IgD-negative memory B cell (primary cell): ENCODE results near the gene UBE2D2. TPM values are rescaled to one million over a fixed set of nuclear protein-coding genes. Genes with fewer than 3 reads are reported as not detected.
"Not testable (repeated sequence)": the region's sequence is repeated elsewhere in the genome, so short reads cannot be mapped to it uniquely, and the experiment has no call there.

ENCODE experiments used
- H3K27ac Mint-ChIP-seq, 3 donors: one replicate each; pipeline ENCODE4 v1.8.0; 2020 to 2022; ENCODE audit warnings: mild to moderate bottlenecking in 3 of 3, mixed read lengths in 3 of 3, moderate library complexity in 1 of 3
- H3K27me3 Mint-ChIP-seq: one replicate; pipeline ENCODE4 v1.8.0; 2021; ENCODE audit warnings: mixed read lengths
- H3K36me3 Mint-ChIP-seq: one replicate; pipeline ENCODE4 v1.8.0; 2020; ENCODE audit warnings: mild to moderate bottlenecking, mixed read lengths
- H3K4me1 Mint-ChIP-seq, 3 donors: one replicate each; pipeline ENCODE4 v1.8.0; 2020 to 2022; ENCODE audit warnings: mixed read lengths in 3 of 3, mild to moderate bottlenecking in 1 of 3
- H3K4me3 Mint-ChIP-seq, 4 donors: one replicate each; pipeline ENCODE4 v1.8.0; 2020 to 2022; ENCODE audit warnings: mild to moderate bottlenecking in 4 of 4, mixed read lengths in 4 of 4, moderate library complexity in 3 of 4
- H3K9me3 Mint-ChIP-seq, 3 donors: one replicate each; pipeline ENCODE4 v1.8.0; 2020 to 2021; ENCODE audit warnings: mixed read lengths in 3 of 3, mild to moderate bottlenecking in 1 of 3
- polyA plus RNA-seq: library from polyadenylated mRNA; unstranded; fragments of 300-500 nt; fragmentation: Illumina TruSeq; gene quantifications from one replicate; pipeline ENCODE4 v1.2.3, GENCODE V29; 2021

The UBE2D2 gene
- polyA plus RNA-seq, 1 donor from 2014 or later, result 313 TPM

- Mint-ChIP-seq H3K9me3 (no peaks in the 10 kb centered on the region), H3K4me1 (peaks cover 25 to 31% (median 27%) of the 10 kb centered on the region in 3 donors), H3K27ac (peak overlapping the region; percentile 95 to 97 (median 96)), H3K27me3 (no peaks in the 10 kb centered on the region), H3K4me3 (peak overlapping the region; percentile 88 to 100 (median 96)), H3K36me3 (no peaks in the 10 kb centered on the region)
Observed at GRCh38 chr5:139562847-139563246, 1.7 kb downstream of the UBE2D2 start.

DNA sequence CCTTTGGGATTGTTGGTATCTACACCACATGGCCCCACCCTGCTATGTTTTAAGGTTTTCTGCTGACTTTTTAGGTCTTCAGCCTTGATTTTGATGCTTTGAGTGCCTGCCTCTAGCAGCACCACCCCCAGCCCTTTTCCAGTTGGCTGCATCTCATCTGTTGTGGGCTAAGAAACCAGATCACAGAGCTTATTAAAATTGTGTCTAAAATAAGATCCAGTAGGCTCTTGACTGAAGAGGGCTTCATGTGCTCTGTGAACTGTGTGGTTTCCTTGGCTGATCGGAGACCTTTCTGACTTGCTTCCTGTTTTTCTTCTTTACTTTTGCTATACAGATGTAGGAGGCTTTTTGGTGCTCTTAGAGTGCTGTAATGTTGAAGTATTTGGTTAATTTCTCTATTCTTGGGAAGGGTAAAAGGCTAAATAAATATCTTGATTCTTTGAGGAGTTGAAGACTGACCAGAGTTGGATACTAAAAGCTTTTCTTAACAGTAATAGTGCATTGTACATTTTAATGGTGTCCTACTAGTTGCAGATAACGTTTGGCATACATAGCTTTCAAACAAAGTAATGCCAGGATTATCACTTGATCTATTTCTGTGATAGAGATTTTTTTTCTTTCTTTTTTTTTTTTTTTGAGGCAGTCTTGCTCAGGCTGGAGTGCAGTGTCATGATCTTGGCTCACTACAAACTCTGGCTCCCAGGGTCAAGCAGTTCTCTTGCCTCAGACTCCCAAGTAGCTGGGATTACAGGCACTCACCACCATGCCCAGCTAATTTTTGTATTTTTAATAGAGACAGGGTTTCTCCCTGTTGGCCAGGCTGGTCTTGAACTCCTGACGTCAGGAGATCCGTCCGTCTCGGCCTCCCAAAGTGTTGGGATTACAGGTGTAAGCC is 4.5 kb downstream of the UBE2D2 start:
- no peaks in the 10 kb centered on the region for H3K9me3 Mint-ChIP-seq
- no peaks in the 10 kb centered on the region for H3K36me3 Mint-ChIP-seq
- peak overlapping the region; percentile 21 to 95 (median 83) for H3K27ac Mint-ChIP-seq
- H3K27me3 Mint-ChIP-seq, result no peaks in the 10 kb centered on the region
- peak overlapping the region; percentile 80 to 100 (median 88) for H3K4me3 Mint-ChIP-seq
- peaks cover 30 to 44% (median 36%) of the 10 kb centered on the region in 3 donors for H3K4me1 Mint-ChIP-seq

DNA sequence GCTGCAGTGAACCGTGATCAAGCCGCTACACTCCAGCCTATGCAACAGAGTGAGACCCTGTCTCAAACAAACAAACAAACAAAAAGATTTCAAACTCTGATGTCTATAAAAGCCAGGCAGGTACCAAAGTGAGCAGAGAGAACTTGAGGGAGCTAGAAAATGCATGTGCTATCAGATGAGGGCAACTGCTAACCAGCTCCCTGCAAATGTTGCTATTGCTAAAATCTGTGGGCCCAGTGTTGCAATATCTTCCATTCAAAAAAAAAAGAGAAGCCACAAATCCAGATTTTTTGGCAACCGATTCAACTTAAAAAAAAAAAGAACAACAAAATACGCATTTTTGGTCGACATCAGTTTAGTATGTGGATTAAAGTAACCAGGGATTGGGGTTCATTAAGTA is 5.5 kb downstream of the UBE2D2 start:
- peak overlapping the region; percentile 13 to 95 (median 21) for H3K27ac Mint-ChIP-seq
- no peaks in the 10 kb centered on the region for H3K36me3 Mint-ChIP-seq
- no peaks in the 10 kb centered on the region for H3K9me3 Mint-ChIP-seq
- no peaks in the 10 kb centered on the region for H3K27me3 Mint-ChIP-seq
- peaks cover 35 to 50% (median 36%) of the 10 kb centered on the region in 3 donors for H3K4me1 Mint-ChIP-seq
- peak overlapping the region; percentile 27 to 100 (median 42) for H3K4me3 Mint-ChIP-seq

DNA sequence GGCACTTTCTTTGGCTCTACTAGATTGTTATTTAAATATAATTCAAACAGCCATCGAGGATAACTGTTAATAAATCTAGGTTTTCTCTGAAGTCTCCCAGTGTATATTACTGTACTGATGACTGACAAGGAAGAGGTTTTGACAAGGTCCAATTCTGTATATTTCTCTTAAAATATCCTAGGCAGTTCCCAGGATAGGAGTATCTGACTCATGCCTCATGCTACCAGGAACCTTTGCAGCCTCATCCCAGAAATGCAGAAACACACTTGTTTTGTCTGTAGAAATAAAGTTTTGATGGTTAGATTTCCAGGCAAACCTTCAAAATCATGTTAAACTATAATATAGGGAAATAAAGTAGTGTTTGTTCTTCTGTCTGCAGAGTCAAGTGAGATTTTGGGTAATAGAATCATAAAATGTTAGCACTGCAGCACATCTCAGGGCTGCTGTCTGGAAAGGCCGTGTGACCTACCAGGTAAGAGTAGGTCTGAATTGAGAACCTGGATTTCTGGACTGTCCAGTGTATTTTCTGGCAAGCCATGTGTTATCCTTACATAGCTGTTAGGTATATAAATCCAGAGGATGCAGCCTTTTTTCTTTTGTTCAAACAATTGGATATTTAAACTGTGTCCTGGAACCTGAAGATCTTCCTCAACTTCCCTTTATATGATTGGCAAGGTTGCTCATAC is 8.3 kb downstream of the UBE2D2 start:
- H3K36me3 Mint-ChIP-seq, result peaks cover 2% of the 10 kb centered on the region
- H3K9me3 Mint-ChIP-seq, result no peaks in the 10 kb centered on the region
- no peaks in the 10 kb centered on the region for H3K27me3 Mint-ChIP-seq
- peak overlapping the region in 3 of 4 donors; percentile 6 to 75 (median 59) for H3K4me3 Mint-ChIP-seq
- H3K4me1 Mint-ChIP-seq, result peaks cover 40 to 56% (median 42%) of the 10 kb centered on the region in 3 donors
- peak overlapping the region; percentile 3 to 87 (median 65) for H3K27ac Mint-ChIP-seq

GRCh38 chr5:139571543-139571942 is 10.4 kb downstream of the UBE2D2 start:
- peaks cover 2% of the 10 kb centered on the region for H3K36me3 Mint-ChIP-seq
- peak overlapping the region; percentile 44 to 83 (median 57) for H3K4me3 Mint-ChIP-seq
- H3K9me3 Mint-ChIP-seq, result no peaks in the 10 kb centered on the region

GRCh38 chr5:139571966-139572365 is 10.8 kb downstream of the UBE2D2 start:
- peak overlapping the region; percentile 23 to 76 (median 75) for H3K27ac Mint-ChIP-seq
- H3K36me3 Mint-ChIP-seq, result peaks cover 2% of the 10 kb centered on the region
- H3K9me3 Mint-ChIP-seq, result no peaks in the 10 kb centered on the region
- H3K4me3 Mint-ChIP-seq, result peak overlapping the region in 3 of 4 donors; percentile 51 to 83 (median 63)
- H3K4me1 Mint-ChIP-seq, result peaks cover 48 to 62% (median 51%) of the 10 kb centered on the region in 3 donors
- H3K27me3 Mint-ChIP-seq, result no peaks in the 10 kb centered on the region

More at GRCh38 chr5:139571543-139571942, 10.4 kb downstream of the UBE2D2 start:
- Mint-ChIP-seq H3K27me3 (no peaks in the 10 kb centered on the region), H3K4me1 (peaks cover 47 to 61% (median 47%) of the 10 kb centered on the region in 3 donors), H3K27ac (peak overlapping the region; percentile 23 to 76 (median 75))

DNA sequence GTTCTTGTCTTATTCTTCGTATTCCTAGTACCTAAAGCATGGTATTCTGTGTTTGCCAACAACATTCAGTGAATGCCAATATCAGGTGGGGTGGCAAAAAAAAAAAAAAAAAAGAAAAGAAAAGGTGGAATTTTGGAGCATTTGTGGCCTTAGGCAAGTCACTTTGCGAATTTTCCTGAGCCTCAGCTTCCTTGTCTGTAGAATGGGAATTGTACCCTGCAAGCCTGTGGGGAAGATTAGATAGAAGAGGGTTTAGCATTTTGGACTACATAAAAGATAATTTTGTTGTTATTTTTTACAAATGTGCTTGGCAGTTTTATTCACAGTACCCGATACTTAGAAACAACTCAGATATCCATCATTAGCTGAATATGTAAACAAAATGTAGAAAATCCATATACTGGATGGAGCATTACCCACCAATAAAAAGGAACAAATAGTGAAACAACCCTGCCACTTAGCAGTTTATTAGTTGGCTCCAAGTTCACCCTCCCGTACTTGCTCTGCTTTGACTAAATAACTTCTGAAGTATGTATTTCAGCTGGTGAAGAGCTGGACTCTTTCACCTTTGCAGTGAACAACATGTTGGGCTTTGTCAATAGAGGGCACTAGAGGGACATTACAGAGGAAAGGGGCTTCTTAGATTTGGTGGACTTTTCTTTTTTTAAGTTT is 13.6 kb downstream of the UBE2D2 start:
- Mint-ChIP-seq H3K36me3 (peaks cover 3% of the 10 kb centered on the region), H3K9me3 (no peaks in the 10 kb centered on the region), H3K4me3 (peak overlapping the region in 3 of 4 donors; percentile 0 to 70 (median 13)), H3K27me3 (no peaks in the 10 kb centered on the region), H3K4me1 (peaks cover 54 to 63% (median 58%) of the 10 kb centered on the region in 3 donors), H3K27ac (peak overlapping the region; percentile 2 to 91 (median 3))

- Mint-ChIP-seq H3K4me3 (peak overlapping the region in 3 of 4 donors; percentile 53 to 56 (median 54)), H3K36me3 (peaks cover 3% of the 10 kb centered on the region), H3K4me1 (peaks cover 51 to 63% (median 58%) of the 10 kb centered on the region in 3 donors), H3K9me3 (no peaks in the 10 kb centered on the region), H3K27ac (peak overlapping the region; percentile 44 to 91 (median 78)), H3K27me3 (no peaks in the 10 kb centered on the region)
Observed at GRCh38 chr5:139575313-139575646, 14.1 kb downstream of the UBE2D2 start.

GRCh38 chr5:139575751-139576150 is 14.6 kb downstream of the UBE2D2 start:
- Mint-ChIP-seq H3K27ac (peak overlapping the region; percentile 44 to 78 (median 68)), H3K9me3 (no peaks in the 10 kb centered on the region), H3K4me1 (peaks cover 53 to 63% (median 62%) of the 10 kb centered on the region in 3 donors), H3K27me3 (no peaks in the 10 kb centered on the region), H3K4me3 (peak overlapping the region in 3 of 4 donors; percentile 54 to 72 (median 56)), H3K36me3 (peaks cover 4% of the 10 kb centered on the region)

- H3K27ac Mint-ChIP-seq, result peak overlapping the region; percentile 11 to 86 (median 68)
- no peaks in the 10 kb centered on the region for H3K27me3 Mint-ChIP-seq
- H3K4me3 Mint-ChIP-seq, result peak overlapping the region in 3 of 4 donors; percentile 30 to 85 (median 75)
- no peaks in the 10 kb centered on the region for H3K9me3 Mint-ChIP-seq
- peaks cover 5% of the 10 kb centered on the region for H3K36me3 Mint-ChIP-seq
- peaks cover 44 to 56% (median 56%) of the 10 kb centered on the region in 3 donors for H3K4me1 Mint-ChIP-seq
Observed at GRCh38 chr5:139577689-139578290, 16.7 kb downstream of the UBE2D2 start.

DNA sequence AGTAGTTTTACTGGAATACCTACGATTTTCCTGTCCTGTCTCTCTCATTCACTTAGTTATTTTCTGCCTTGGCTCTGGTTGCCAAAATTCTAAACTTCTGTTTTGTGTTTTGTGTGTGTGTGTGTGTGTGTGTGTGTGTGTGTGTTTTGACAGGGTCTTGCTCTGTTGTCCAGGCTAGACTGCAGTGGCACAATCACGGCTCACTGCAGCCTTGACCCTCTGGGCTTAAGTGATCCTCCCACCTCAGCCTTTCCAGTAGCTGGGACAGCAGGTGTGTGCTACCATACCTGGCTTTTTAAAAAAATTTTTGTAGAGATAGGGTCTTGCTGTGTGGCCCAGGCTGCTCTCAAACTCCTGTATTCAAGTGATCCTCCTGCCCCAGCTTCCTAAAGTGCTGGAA is 17.2 kb downstream of the UBE2D2 start:
- Mint-ChIP-seq H3K27me3 (no peaks in the 10 kb centered on the region), H3K4me1 (peaks cover 44 to 59% (median 56%) of the 10 kb centered on the region in 3 donors), H3K4me3 (peak overlapping the region in 2 of 4 donors; percentile 12 to 85), H3K27ac (peak overlapping the region in 2 of 3 donors; percentile 57 to 67), H3K9me3 (no peaks in the 10 kb centered on the region), H3K36me3 (peaks cover 5% of the 10 kb centered on the region)

GRCh38 chr5:139582181-139582580 is 21.0 kb downstream of the UBE2D2 start:
- Mint-ChIP-seq H3K4me3 (peak overlapping the region in 1 of 4 donors; percentile 77), H3K4me1 (peaks cover 31 to 49% (median 47%) of the 10 kb centered on the region in 3 donors), H3K27ac (peak overlapping the region in 2 of 3 donors; percentile 16 to 23)
- H3K27me3 Mint-ChIP-seq, H3K36me3 Mint-ChIP-seq, H3K9me3 Mint-ChIP-seq: not testable (repeated sequence)

DNA sequence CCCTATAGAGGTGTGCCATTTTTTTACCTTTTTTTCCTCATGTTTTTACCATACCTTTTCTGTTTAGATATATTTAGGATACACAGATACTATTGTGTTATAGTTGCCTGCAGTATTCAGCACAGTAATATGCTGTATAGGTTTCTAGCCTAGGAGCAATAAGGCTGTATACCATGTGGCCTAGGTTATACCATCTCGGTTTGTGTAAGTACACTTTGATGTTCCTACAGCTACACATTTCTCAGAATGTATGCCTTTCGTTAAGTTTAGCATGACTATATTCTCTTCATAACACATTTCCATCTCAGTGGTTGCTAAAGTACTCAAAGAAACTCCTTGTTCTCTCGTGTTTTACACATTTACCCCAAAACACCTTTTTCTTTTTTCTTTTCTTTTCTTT is 23.0 kb downstream of the UBE2D2 start:
- no peaks in the 10 kb centered on the region for H3K27me3 Mint-ChIP-seq
- H3K4me3 Mint-ChIP-seq, result peak overlapping the region in 1 of 4 donors; percentile 66
- peaks cover 2% of the 10 kb centered on the region for H3K36me3 Mint-ChIP-seq
- peak overlapping the region in 1 of 3 donors; percentile 78 for H3K27ac Mint-ChIP-seq
- no peaks in the 10 kb centered on the region for H3K9me3 Mint-ChIP-seq
- H3K4me1 Mint-ChIP-seq, result peaks cover 27 to 47% (median 43%) of the 10 kb centered on the region in 3 donors

DNA sequence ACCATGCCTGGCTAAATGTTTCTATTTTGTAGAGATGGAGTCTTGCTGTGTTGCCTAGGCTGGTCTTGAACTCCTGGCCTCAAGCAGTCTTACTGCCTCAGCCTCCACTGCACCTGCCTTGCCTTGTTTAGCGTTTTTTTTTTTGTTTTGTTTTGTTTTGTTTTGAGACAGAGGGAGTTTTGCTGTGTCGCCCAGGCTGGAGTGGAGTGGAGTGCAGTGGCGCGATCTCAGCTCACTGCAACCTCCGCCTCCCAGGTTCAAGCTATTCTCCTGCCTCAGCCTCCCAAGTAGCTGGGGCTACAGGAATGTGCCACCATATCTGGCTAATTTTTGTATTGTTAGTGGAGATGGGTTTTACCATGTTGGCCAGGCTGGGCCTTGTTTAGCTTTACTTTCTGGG is 27.0 kb downstream of the UBE2D2 start:
- not testable (repeated sequence) for H3K9me3 Mint-ChIP-seq, H3K36me3 Mint-ChIP-seq, H3K27me3 Mint-ChIP-seq
- H3K27ac Mint-ChIP-seq, result peak overlapping the region; percentile 35 to 94 (median 89)
- peaks cover 47 to 56% (median 53%) of the 10 kb centered on the region in 3 donors for H3K4me1 Mint-ChIP-seq
- H3K4me3 Mint-ChIP-seq, result peak overlapping the region in 1 of 4 donors; percentile 89
